Measurements from ENCODE around the gene B3GALT5. TPM values are rescaled to one million over a fixed set of nuclear protein-coding genes. Genes with fewer than 3 reads are reported as not detected.
"Not testable (repeated sequence)": the region's sequence is repeated elsewhere in the genome, so short reads cannot be mapped to it uniquely, and the experiment has no call there.

Gene B3GALT5
- 0.02 and 0.05 TPM in 2 replicates for polyA plus RNA-seq (2014; cell fraction: cytosol; rRNA removed)
- 0.07 and 0.09 TPM in 2 replicates for polyA plus RNA-seq (2014; cell fraction: nucleus; rRNA removed)

- no peak for DNase-seq (ENCODE audit: low spot score)
Measured at GRCh38 chr21:39612233-39613040, at the start of gene B3GALT5. B3GALT5 (plus strand) TSS chr21:39612940; CDS start chr21:39660560, 47,620 bp downstream.

- DNase-seq (ENCODE audit: low spot score) = no peak
Measured at GRCh38 chr21:39564200-39564599, 48.5 kb upstream of the B3GALT5 start.

- DNase-seq (ENCODE audit: low spot score) = no peak
Measured at GRCh38 chr21:39567180-39567972, 45.4 kb upstream of the B3GALT5 start.

- no peak for DNase-seq (ENCODE audit: low spot score)
Measured at GRCh38 chr21:39568361-39568760, 44.4 kb upstream of the B3GALT5 start.

GRCh38 chr21:39575775-39576174 lies 37.0 kb upstream of the B3GALT5 start:
- no peak for DNase-seq (ENCODE audit: low spot score)

GRCh38 chr21:39576518-39577128 lies 36.1 kb upstream of the B3GALT5 start:
- DNase-seq (ENCODE audit: low spot score) = no peak

GRCh38 chr21:39579734-39580332 lies 32.9 kb upstream of the B3GALT5 start:
- no peak for DNase-seq (ENCODE audit: low spot score)

- DNase-seq (ENCODE audit: low spot score) = no peak
Measured at GRCh38 chr21:39580744-39581143, 32.0 kb upstream of the B3GALT5 start.

GRCh38 chr21:39581414-39581813 lies 31.3 kb upstream of the B3GALT5 start:
- DNase-seq (ENCODE audit: low spot score) = no peak

- DNase-seq (ENCODE audit: low spot score) = no peak
Measured at GRCh38 chr21:39582749-39583148, 30.0 kb upstream of the B3GALT5 start.

- not testable (repeated sequence) for DNase-seq (ENCODE audit: low spot score)
Measured at GRCh38 chr21:39583586-39583985, 29.2 kb upstream of the B3GALT5 start.

- DNase-seq (ENCODE audit: low spot score) = no peak
Measured at GRCh38 chr21:39587376-39587775, 25.4 kb upstream of the B3GALT5 start.

GRCh38 chr21:39588884-39589283 lies 23.9 kb upstream of the B3GALT5 start:
- DNase-seq (ENCODE audit: low spot score) = no peak

GRCh38 chr21:39593522-39593921 lies 19.2 kb upstream of the B3GALT5 start:
- no peak for DNase-seq (ENCODE audit: low spot score)

- no peak for DNase-seq (ENCODE audit: low spot score)
Measured at GRCh38 chr21:39595465-39595864, 17.3 kb upstream of the B3GALT5 start.

- no peak for DNase-seq (ENCODE audit: low spot score)
Measured at GRCh38 chr21:39597595-39597994, 15.1 kb upstream of the B3GALT5 start.

GRCh38 chr21:39599191-39599970 lies 13.4 kb upstream of the B3GALT5 start:
- no peak for DNase-seq (ENCODE audit: low spot score)

GRCh38 chr21:39601187-39601928 lies 11.4 kb upstream of the B3GALT5 start:
- DNase-seq (ENCODE audit: low spot score) = no peak

GRCh38 chr21:39602076-39602689 lies 10.6 kb upstream of the B3GALT5 start:
- no peak for DNase-seq (ENCODE audit: low spot score)

- DNase-seq (ENCODE audit: low spot score) = no peak
Measured at GRCh38 chr21:39602793-39603192, 9.9 kb upstream of the B3GALT5 start.

Data from SK-N-DZ (cell line).